HL-60 (cell line): Measurements from ENCODE around the gene KRT34.
"Not testable (repeated sequence)": the region's sequence is repeated elsewhere in the genome, so short reads cannot be mapped to it uniquely, and the experiment has no call there.

Source experiments
- DNase-seq, 2 experiments: peaks; one replicate each; pipeline ENCODE4 v3.0.0-alpha.2; 2010 to 2020; ENCODE audit warnings: low read depth in 1 of 2, low spot score in 1 of 2
- H3K27ac ChIP-seq: fragments of 250-450 bp; sonication (Bioruptor Pico); replicated peaks from 2 replicates; pipeline ENCODE4 v1.5.1; 2020; ENCODE audit warnings: mild to moderate bottlenecking, moderate library complexity
- H3K27me3 ChIP-seq: fragments of 250-450 bp; sonication (Bioruptor Pico); 2 replicates; pipeline ENCODE4 v1.5.1; 2021; ENCODE audit warnings: mild to moderate bottlenecking, moderate library complexity; ENCODE audit not compliant: insufficient read depth, poor library complexity, severe bottlenecking
- H3K4me3 ChIP-seq: replicated peaks from 2 replicates; pipeline ENCODE4 v1.5.1; 2011; ENCODE audit warnings: mild to moderate bottlenecking, control low read depth, low read length; ENCODE audit not compliant: insufficient read depth
- CTCF ChIP-seq: IDR thresholded peaks from one replicate; pipeline ENCODE4 v1.5.1; 2011; ENCODE audit warnings: low read length, control low read depth, inconsistent platforms; ENCODE audit not compliant: insufficient read depth
- GABPA ChIP-seq: IDR thresholded peaks from 2 replicates; pipeline ENCODE4 v1.6.1; 2012; ENCODE audit warnings: low read depth
- POLR2AphosphoS5 ChIP-seq: IDR thresholded peaks from 2 replicates; pipeline ENCODE4 v1.6.1; 2012; ENCODE audit warnings: low read depth
- REST ChIP-seq: IDR thresholded peaks from 2 replicates; pipeline ENCODE4 v1.6.1; 2012; ENCODE audit warnings: low read depth; ENCODE audit not compliant: insufficient replicate concordance
- SPI1 ChIP-seq: IDR thresholded peaks from 2 replicates; pipeline ENCODE4 v1.6.1; 2012; ENCODE audit warnings: low read depth, mild to moderate bottlenecking, borderline replicate concordance

The KRT34 gene

DNA sequence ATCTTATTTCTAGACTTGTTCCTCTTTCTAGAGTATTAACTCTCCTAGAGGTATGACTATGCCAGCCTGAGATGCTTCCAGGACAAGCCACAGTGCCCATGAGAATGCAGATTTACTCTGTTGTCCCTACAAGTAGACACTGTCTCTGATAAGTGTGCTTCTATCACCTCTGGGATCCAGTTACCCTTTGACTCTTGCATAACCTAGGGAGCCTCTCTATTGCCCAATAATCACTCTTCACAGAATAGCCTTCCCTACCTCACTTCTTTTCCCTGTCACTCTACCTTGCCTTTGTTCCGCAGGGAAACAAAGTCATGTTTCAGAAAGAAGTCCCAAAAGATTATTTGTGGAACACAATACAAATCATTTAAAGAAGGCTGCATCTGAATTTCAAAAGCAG lies 1.6 kb upstream of the KRT34 start:
- no peaks in the 10 kb centered on the region for H3K27me3 ChIP-seq

DNA sequence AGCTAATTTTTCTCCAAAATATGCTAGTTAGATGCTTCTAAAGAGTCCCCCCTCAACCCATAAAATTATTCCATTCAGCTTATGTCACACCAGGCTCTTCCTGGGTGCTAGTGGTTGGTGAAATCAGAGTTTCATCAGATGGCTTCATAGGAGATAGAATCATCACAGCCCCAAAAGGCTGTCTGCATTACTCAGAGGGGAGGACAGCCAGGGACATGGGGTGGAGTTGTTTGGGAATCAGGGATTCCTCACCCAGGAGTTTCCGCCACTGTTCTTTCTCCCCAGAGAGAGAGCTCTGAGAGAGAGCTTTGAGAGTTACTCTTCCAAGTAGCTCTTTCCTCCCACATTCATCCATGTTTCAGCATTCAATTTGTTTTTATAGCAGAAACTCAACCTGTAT lies 288 bp upstream of the KRT34 start:
- Histone ChIP-seq H3K4me3 (no peak overlapping the region), H3K27ac (no peak overlapping the region), H3K27me3 (no peaks in the 10 kb centered on the region)
- no peak for DNase-seq
- no peak for TF ChIP-seq POLR2AphosphoS5
- TF ChIP-seq REST, result no peak

More for the DNA sequence above, 1.6 kb upstream of the KRT34 start:
- DNase-seq, result no peak
- H3K4me3 ChIP-seq, result no peak overlapping the region
- no peak overlapping the region for H3K27ac ChIP-seq
- TF ChIP-seq CTCF, result no peak
- TF ChIP-seq POLR2AphosphoS5, result no peak
- TF ChIP-seq GABPA, result no peak
- no peak for TF ChIP-seq REST
- TF ChIP-seq SPI1, result no peak

DNA sequence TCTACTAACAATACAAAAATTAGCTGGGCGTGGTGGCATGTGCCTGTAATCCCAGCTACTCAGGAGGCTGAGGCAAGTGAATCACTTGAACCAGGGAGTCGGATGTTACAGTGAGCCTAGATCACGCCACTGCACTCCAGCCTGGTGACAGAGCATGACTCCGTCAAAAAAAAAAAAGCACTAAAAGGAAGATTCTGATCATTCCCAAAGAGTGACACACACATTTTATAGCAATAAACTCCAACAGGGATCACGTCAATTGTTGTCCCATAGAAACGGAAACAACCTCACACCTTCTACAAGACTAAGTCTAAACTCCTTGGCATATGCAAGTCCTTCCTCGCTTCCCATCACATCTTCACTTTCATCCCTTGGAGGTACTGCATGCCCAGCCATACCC lies 2.0 kb downstream of the KRT34 start:
- not testable (repeated sequence) for H3K4me3 ChIP-seq, DNase-seq, H3K27ac ChIP-seq, H3K27me3 ChIP-seq

DNA sequence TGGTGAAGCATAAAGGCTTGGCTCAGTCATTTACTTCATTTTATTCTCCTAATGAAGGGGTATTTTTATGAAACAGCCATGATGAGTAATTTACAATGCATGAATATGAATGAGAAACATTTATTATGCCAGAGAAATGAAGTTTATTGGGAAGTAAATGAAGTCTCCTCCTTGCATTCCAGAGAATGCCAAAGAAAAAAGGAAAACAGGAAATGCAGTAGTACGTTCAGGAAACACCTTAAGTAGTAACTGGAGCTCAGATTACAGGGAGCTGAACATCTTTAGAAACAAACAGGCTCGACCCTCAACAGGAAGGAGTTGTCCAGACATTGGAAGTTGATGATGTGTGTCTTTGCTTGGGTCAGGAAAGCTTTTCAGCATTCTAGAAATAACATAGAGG lies 4.6 kb downstream of the KRT34 start:
- Histone ChIP-seq H3K27me3 (no peaks in the 10 kb centered on the region), H3K27ac (no peak overlapping the region), H3K4me3 (no peak overlapping the region)
- no peak for DNase-seq
- TF ChIP-seq POLR2AphosphoS5 (no peak), GABPA (no peak), REST (no peak), SPI1 (no peak), CTCF (no peak)
